GM21390 (cell line): ENCODE data around the gene WNT11.
A peak's percentile ranks its signal among the peaks of the same experiment; 100 is the strongest.

Source experiments
- ATAC-seq: cut with Tn5 transposase; IDR thresholded peaks from one replicate; pipeline ENCODE4 v1.9.1; 2021; ENCODE audit not compliant: unreplicated experiment

WNT11 gene

DNA sequence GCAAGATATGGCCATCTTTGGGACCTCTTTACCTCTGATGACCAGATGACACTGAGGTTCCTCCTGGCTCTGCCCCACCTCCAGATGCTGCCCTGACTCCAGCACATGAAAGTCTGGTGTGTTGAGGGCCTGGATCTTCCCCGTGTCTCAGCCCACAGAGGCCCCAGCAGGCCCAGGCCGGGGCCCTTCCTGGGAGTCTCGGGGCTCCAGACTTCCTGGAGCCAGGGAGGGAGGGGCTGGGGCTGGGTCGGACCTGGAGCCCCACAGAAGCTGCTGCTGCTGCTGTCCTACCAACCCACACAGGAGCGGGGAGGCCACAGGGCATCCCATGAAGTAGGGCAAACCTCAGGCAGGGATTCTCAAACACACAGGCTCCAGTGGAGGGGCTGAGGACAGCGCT, 32.2 kb upstream of the WNT11 start:
- ATAC-seq = no peak

DNA sequence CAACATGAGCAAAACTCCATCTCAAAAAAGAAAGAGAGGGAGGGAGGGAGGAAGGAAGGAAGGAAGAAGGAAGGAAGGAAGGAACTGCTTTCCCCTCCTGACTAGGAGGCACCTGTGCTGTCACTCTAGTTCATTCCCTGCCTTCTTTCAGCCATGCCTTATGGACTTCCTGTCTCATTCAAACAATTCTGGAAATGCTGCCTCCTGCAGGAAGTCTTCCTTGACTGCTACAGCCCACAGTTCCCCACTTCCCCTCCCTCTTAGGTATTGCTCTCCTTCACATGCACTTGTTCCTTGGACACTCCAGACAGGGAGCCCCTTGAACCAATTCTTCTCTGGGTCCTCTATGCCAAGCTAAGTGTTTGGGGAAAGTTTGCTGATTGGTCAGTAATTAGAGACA, 31.6 kb upstream of the WNT11 start:
- no peak for ATAC-seq

DNA sequence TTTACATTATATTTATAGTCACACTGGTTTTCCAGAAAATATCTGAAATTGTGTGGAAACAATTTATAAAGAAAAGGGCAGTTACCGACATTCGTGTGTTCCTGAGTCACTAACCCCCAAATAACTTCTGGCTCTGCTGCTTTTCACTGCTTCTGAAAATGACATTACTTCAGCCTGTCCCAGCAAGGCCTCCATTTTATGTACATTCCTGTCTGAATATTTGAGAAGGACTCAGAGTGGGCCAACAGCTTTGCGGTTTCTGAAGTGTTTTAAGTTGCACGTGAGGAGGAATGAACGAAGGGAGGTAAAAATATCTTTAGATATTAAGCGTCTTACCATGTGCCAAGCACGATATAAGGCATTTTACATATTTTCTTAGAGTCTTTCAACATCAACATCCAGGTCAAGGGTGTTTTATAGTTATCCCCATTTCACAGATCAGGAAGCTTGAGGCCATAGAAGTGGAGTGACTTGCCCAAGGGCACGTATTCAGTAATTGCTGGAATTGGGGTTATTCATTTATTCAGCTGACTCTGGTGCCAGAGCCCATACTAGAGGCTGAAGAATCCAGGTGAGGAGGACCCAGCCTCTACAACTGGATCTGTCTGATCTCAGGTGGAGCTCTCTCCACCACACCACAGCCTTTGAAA, 30.8 kb upstream of the WNT11 start:
- no peak for ATAC-seq

DNA sequence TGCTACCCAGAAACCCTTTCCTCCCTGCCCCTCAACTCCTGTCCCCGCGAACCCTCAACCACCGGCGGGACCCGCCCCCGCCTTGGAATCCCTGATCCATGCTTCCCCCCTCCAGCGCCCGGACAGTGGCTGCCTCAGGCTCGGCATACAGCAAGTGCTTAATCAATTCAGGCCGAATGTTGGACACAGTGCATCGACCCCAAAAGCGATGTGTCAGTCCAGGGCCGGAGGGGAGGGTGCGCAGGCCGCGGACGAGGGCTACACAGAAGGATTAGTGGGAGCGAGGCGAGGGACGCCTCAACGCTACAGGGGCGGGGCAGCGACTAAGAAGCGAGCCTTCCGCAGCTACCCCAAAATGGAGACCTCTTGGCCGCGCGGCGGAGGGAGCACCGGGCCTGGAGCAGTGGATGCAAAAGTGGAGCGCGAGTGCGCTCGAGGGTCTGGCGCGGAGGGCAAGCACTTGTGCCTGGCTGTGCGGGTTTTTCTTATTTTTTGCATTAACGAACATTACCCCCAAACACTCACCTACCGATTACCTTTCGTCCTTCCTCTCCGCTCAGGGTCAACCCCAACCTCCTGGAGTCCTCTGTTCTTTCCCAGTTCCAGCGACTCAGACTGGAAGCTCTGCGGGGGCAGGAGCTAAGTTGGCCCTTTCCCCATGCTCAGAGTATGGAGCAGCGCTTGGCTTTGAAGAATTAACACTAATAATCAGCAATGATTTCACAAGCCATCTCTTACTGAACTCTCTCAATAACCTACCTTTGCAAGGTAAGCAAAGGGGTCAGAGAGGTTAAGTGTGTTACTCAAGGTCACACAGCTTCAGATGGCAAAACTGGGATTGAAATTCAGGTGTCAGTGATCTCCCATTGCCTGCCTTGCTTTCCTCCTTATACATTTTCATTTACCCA, 30.0 kb upstream of the WNT11 start:
- ATAC-seq = peak; percentile 12

DNA sequence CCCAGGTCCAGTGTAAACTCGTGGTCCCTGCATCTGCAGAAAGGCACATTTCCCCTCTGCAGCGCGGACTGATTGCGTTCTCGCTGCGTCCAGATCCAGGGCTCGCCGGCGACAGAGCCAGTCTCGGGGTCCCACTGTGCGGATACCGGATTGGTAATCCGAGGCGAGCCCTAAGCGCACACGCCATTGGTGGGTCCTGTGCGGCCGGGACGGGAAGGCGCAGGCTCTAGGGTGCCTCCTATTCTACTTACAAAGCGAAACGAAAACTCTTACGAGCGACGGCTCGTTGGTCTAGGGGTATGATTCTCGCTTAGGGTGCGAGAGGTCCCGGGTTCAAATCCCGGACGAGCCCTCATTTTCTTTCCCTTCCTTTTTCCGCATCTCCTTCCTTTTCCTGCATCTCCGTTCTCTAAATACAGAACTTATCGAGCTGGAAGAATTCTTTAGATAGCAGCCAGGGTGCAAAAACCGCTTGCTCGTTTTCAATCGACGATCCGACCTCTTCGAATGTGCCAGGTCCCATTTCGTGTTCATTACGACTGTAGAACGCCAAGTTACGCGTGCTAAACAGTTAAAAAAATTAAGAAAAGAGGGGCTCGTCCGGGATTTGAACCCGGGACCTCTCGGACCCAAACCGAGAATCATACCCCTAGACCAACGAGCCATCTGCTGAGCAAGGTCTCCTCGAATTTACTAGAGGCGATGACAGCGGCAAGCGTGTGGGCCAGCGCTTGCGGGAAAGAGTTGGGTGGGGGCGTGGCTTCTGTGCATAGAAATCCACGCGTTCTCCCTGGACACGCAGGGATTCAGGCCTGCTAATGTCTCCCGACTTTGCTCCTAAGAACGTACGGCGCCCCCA, 29.2 kb upstream of the WNT11 start:
- ATAC-seq = peak; percentile 50

DNA sequence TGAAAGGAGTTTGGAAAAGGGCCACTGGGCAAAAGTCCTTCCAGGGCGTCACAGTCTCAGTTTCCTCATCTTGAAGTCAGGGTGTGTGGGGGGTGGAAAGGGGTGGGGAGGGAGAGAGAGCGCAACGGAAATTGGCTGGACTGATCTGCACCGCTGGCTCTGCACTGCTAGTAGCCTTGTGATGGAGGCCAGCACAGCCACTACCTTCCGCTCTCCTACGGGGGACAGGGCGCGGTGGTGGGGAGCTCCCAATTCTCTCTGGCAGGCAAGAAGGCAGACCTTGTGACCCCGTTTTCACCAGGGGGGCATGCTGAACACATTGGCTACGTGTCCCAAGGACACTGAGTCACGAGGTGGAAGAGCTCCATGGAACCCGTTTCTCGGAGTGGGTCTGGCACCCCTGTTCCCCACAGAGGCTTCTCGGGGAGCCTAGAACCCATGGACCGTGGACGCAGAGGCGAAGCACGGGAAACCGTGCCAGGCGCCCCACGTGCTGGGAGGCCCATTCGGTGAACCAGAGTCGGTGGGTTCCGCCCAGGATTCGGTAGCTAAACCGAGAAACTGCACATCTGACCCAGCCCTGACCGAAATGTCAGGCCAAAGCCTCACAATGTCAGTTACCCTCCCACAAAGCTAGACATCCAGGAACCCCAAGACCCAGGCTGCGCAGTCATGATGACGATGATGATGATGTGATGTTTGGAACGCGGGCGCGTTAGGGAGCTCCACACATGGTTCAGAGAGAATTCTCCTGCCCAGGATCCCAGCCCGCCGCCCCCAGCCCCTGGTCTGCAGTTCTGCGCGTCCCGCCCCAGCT, 28.3 kb upstream of the WNT11 start:
- peak; percentile 12 for ATAC-seq

DNA sequence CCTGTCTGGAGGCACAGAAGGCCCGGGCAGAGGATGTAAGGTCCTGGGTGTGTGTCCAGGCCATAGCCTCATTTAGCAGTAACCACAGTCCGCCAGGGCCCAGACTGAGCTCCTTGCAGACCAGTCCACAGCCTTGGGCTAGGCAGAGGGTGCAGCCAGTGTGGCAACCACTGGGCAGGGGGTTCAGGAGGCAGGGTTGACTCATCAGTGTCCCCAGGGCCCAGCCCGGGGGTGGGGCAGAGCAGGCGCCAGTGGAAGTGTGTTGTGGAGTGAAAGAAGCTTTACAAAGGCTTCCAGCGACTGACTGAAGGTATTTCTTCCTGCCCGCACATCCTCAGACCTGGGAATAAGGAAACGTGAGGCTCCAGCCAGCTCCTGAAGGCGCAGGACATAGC, 27.7 kb upstream of the WNT11 start:
- no peak for ATAC-seq

DNA sequence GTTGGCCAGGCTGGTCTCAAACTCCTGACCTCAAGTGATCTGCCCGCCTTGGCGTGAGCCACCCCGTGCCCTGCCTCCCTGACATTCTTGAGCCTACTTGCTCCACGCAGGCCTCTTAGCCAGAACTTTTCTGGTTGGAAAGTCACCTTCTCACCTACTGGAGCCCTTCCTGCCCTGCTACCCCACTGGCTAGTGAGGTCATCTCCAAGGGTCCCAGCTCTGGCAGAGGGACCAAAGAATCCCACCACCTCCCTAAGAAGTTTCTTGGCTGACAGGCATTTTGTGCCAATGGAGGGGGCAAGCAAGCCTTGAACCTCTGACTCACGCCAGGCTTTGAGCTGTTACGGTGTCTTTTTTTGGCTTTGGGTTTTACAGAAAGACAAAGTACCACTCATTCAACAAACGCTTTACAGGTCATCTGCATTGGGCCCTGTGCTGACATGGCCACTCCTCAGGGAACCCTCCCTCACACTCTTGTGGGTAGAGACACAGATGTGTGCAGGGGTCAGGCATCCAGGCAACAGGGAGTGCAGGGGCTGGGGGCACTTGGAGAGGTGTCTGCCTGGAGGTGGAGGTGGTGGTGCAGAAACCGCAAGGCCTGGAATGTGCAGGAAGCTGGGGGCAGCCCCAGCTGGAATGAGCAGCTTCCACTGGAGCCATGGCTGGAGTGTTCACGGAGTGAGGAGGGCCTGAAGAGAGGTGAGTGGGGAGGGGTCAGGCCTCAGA, 27.1 kb upstream of the WNT11 start:
- ATAC-seq = no peak

DNA sequence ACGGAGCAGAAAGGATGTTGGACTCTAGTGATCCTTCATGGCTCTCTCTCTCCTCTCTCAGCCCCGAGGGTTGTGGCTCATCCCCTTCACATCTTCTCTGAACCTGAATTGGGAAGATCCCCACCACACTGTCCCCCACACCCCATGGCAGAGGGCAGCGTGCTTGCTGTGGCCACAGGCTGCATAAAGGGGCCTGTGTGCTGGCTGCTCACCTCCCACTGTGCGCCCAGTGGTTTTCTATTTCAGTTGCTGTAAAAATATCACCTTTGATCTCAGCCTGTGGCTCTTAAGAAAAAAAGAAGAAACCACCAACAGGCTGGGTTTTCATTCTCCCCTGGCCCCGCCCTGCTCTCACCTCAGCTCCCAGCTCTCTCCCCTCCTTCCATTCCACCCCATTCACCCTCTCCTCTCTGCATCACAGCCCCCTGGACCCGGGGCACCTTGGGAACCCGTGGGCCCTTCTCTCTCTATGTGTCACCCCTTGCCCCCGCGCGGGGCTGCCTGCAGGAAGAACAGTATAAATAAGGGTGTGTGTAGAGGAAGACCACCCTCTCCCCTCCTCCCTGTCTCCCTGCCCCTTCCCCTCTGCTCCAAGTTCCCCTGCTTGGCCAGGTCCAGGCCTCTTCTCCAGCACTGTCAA, 25.8 kb upstream of the WNT11 start:
- no peak for ATAC-seq

DNA sequence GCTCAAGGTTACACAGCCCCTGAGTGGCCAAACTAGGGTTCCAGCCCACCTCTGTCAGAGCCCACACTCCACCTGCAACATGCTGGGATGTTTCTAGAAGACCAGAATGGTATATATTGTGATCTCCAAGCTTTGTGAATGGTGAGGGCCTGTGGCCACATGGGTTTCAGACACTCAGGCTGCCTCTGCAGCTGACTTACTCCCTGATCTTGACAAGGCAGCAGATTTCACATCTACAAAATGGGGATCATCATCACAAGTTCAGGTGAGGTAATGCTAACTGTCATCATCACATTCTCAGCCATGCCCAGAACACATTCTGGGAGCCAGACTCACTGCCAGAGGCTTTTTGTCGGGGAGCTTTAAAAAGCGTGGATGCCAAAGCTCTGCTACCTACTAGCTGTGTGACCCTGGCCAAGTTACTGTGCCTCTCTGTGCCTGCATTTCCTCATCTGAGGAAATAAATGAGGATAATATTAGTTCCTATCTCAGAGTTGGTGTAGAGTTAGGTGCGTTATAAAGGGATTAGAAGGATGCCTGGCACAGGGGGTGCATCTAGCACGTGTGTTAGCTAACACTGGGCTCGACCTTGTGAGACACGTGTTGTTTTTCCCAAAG, 24.9 kb upstream of the WNT11 start:
- ATAC-seq = no peak

DNA sequence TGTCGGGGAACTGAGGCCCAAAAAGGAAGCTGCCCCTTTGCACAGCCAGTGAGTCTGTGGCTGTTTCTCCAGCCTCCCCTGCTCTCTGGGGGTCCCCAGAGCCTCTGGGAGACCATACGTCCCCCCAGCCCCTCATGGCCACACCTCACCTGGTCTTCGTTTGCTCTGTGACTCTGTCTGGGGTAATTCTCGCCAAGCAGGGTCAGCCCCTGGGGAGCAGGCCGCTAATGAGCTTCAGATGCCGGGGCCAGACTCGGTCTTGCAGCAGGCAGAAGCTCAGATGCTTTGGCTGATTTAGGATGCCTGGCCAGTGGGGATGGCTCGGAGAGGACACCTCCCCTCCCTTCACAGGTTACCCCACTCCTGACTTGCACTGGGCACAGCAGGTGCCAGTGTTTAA, 24.1 kb upstream of the WNT11 start:
- ATAC-seq = no peak

DNA sequence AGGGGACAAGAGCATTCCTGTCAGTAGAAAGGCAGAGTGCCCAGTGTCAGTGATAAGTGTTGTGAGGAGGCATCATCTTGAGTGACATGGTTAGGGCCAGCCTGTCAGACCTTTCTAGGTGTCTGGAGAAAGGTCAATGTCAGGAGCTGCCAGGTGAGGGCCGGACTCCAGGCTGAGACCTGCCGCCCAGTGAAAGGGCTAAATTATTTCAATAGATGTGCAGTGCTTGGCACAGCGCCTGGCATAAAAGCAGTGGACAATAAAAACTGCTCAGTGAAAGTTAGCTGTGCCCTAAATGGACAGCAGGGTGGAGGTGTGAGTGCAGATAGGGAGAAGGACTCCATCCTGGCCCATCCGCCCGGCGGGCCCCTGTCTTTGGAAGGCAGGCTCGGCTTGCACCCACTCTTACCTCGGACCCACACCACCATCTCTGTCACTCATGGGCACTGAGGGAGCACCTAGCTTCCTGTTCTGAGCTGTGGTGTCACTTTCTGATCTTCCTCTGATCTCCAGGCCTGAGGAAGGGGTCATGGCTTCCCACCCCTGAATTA, 23.5 kb upstream of the WNT11 start:
- ATAC-seq = no peak

DNA sequence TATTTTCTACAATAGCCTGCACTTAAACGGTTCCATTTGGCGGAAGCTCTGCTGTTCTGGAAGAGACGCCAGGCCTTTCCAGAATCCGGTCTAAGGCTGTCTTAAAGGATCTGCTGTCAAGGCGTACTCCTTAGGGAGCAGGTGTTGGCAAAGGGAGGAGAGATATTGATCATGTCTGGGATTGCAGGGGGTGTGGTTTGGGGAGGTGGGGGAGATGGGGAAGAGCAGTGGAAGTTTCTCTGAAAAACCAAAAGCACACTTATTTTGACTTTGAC, 22.5 kb upstream of the WNT11 start:
- no peak for ATAC-seq

DNA sequence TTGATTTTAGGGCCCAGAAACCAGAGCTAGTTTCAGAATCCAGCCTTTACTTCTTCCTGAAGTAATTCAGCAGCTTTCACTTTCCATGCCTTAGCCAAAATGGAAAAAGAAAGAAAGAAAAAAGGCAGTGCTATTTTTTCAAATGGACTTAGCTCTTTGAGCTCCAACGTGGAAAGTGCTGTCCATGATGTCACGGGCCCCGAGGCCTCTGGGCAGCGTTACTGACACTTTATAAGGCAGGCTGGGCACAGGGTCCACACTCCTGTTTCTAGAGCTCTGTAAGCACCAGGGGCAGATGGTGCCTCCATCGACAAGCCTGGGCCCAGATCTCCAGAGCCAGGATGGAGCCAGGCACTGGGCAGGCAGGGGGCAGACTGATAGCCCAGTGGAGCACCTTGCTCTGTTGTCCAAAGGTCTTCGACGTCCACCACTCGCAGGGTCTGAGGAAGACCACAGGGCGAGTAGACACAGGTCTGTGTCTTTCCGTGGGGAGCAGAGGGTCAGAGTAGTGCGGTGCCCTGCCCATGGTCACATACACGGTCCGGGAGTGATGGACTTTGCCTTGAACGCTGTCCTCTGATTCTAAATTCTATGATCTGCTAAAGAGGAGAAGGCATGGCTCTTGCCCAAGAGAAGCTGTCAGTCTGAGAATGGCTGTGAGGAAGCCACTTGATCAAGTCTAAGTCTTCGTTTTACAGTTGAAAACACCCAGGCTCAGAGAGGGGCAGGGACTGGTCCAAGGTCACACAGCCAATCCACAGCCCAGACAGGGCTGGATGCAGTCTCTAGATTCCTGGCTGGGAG, 22.0 kb upstream of the WNT11 start:
- ATAC-seq = no peak

DNA sequence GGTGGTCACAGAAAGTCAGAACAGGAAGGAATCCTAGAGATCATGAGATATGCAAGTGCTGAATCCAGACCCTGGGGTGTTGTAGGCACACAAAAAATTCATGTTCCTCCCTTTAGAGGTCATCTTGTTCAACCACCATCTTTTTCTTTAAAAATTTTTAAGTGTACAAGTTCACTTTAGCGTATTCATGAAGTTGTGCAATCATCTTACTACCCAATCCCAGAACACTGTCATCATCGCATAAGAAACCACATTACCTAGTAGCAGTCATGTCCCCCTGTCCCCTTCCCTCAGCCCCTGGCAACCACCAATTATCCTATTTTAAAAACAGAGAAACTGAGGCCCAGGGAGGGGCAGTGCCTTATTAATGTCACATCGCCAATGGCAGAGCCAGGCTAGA, 20.3 kb upstream of the WNT11 start:
- ATAC-seq = no peak

DNA sequence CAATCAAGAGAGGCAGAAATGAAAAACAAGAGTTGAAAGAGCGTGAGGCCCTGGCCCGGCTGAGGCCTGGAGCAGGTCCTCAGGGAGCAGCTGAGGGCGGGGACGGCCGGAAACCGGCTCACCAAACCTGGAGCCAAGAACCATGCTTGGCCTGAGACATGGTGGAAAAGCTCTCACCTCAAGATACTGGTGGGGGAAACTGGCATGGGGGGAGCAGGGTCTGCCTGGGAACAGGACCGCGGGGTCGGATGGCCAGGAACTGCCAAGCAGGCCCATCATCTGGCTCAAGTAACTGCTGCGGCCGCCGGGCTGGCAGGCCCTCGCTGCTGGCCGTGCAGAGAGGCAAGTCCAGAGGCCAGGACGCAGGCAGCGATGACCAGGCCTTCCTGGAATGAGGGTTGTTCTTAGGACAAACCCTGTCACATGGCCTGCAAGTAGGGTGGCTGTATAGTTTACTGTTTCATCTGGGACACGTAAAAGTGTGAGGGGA, 18.9 kb upstream of the WNT11 start:
- ATAC-seq = no peak

DNA sequence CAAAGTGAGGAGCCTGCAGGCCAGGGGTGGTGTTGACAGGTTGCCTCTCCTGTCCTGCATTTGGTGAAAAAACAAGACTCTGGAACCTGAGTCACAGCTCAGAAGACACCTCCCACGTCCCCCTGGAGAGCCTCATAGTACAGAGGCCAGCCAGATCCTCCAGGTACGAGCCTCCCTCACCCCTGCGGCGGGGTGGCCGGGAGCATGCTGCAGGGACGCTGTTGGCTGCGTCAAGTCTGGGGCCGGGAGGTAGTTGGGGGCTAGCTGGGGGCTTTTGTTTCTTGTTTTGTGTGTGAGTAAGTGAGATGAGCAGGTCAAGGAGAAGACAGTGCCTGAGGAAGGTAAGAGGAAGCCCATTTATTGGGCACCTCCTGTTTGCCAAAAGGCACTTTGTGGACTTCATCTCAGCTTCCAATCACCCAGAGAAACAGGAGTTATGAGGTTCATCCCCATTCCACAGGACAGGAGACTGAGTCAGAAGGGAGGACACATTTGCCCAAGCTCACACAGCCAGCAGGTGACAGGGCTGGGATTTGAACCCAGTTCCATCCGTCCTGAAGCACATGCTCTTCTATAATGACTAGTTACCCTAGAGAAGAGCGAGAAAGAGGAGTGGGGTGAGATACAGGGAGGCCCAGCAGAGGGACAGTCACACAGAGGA, 18.3 kb upstream of the WNT11 start:
- ATAC-seq = no peak

DNA sequence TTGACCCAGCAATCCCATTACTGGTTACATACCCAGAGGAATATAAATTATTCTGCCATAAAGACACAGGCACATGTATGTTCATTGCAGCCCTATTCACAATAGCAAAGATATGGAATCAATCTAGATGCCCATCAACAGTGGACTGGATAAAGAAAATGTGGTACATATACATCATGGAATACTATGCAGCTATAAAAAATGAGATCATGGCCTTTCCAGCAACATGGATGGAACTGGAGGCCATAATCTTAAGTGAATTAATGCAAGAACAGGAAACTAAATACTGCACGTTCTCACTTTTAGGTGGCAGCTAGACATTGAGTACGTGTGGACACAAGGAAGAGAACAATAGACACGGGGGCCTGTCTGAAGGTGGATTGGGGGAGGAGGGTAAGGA, 15.1 kb upstream of the WNT11 start:
- no peak for ATAC-seq
